ELR (cell line): ENCODE data around the gene TANGO6.
A peak's percentile ranks its signal among the peaks of the same experiment; 100 is the strongest.

Experiments used
- DNase-seq: peaks from one replicate; pipeline ENCODE4 v3.0.0-alpha.2; 2015; ENCODE audit warnings: low read depth

The TANGO6 gene

GRCh38 chr16:68972720-68973119, 129.4 kb downstream of the TANGO6 start:
- peak; percentile 80 for DNase-seq

GRCh38 chr16:68973611-68974120, 130.3 kb downstream of the TANGO6 start:
- no peak for DNase-seq

- DNase-seq: no peak
Measured at GRCh38 chr16:68978303-68978954, 135.1 kb downstream of the TANGO6 start.

GRCh38 chr16:68980695-68981315, 137.5 kb downstream of the TANGO6 start:
- no peak for DNase-seq

GRCh38 chr16:68981971-68982370, 138.6 kb downstream of the TANGO6 start:
- no peak for DNase-seq

- DNase-seq: no peak
Measured at GRCh38 chr16:68984467-68984866, 141.1 kb downstream of the TANGO6 start.

- DNase-seq: peak; percentile 37
Measured at GRCh38 chr16:68985268-68985667, 141.9 kb downstream of the TANGO6 start.

GRCh38 chr16:68985855-68986254, 142.5 kb downstream of the TANGO6 start:
- peak; percentile 72 for DNase-seq

- no peak for DNase-seq
Measured at GRCh38 chr16:68987734-68988457, 144.6 kb downstream of the TANGO6 start.

GRCh38 chr16:68990172-68990845, 147.0 kb downstream of the TANGO6 start:
- peak; percentile 20 for DNase-seq

- DNase-seq: no peak
Measured at GRCh38 chr16:68991075-68991474, 147.7 kb downstream of the TANGO6 start.

GRCh38 chr16:68992521-68992920, 149.2 kb downstream of the TANGO6 start:
- peak; percentile 89 for DNase-seq

- DNase-seq: no peak
Measured at GRCh38 chr16:68993456-68993855, 150.1 kb downstream of the TANGO6 start.

- peak; percentile 92 for DNase-seq
Measured at GRCh38 chr16:68993885-68994284, 150.6 kb downstream of the TANGO6 start.

GRCh38 chr16:68994324-68994723, 151.0 kb downstream of the TANGO6 start:
- DNase-seq: no peak

GRCh38 chr16:68995011-68995504, 151.7 kb downstream of the TANGO6 start:
- DNase-seq: peak; percentile 80

GRCh38 chr16:68997564-68997963, 154.2 kb downstream of the TANGO6 start:
- no peak for DNase-seq

GRCh38 chr16:68999114-68999513, 155.8 kb downstream of the TANGO6 start:
- DNase-seq: no peak

- peak; percentile 49 for DNase-seq
Measured at GRCh38 chr16:69003500-69003899, 160.2 kb downstream of the TANGO6 start.

GRCh38 chr16:69005641-69006355, 162.5 kb downstream of the TANGO6 start:
- DNase-seq: no peak

- DNase-seq: no peak
Measured at GRCh38 chr16:69012906-69013305, 169.6 kb downstream of the TANGO6 start.

- DNase-seq: no peak
Measured at GRCh38 chr16:69013991-69014390, 170.7 kb downstream of the TANGO6 start.
